MCF 10A (cell line): ENCODE results near the gene SLC38A10. TPM values are rescaled to one million over a fixed set of nuclear protein-coding genes. Genes with fewer than 3 reads are reported as not detected.

Experiments used
- BruUV-seq: library from RNA; stranded (reverse); fragments of 400-500 nt; replicated peaks from 2 replicates; lab custom pipeline; 2021; lab: Mats Ljungman, UMichigan
- CTCF ChIA-PET: fragments of 300-600 bp; sonication (Branson Sonifier 250); formaldehyde crosslinking; extraction: SDS; loops from one replicate; lab custom pipeline; 2021; ENCODE audit warnings: antibody characterized with exemption, inconsistent platforms; lab: Yijun Ruan, JAX
- POLR2A ChIA-PET: fragments of 300-600, 350-650 bp; sonication (Branson Sonifier 250); formaldehyde crosslinking; extraction: SDS; loops from one replicate; lab custom pipeline; 2020; ENCODE audit warnings: antibody characterized with exemption, inconsistent platforms; lab: Yijun Ruan, JAX
- DNase-seq: peaks from one replicate; pipeline ENCODE4 v3.0.0-alpha.2; 2018; ENCODE audit not compliant: unreplicated experiment
- H3K27ac Mint-ChIP-seq: one replicate; pipeline ENCODE4 v1.8.0; 2022; ENCODE audit warnings: mild to moderate bottlenecking, low read depth, mixed read lengths; ENCODE audit not compliant: unreplicated experiment
- H3K27me3 Mint-ChIP-seq: one replicate; pipeline ENCODE4 v1.8.0; 2022; ENCODE audit warnings: mixed read lengths; ENCODE audit not compliant: insufficient read depth, unreplicated experiment
- H3K36me3 Mint-ChIP-seq: one replicate; pipeline ENCODE4 v1.8.0; 2022; ENCODE audit warnings: mild to moderate bottlenecking, moderate library complexity, mixed read lengths; ENCODE audit not compliant: insufficient read depth, unreplicated experiment
- H3K4me1 Mint-ChIP-seq: one replicate; pipeline ENCODE4 v1.8.0; 2022; ENCODE audit warnings: mixed read lengths; ENCODE audit not compliant: insufficient read depth, unreplicated experiment
- H3K4me3 Mint-ChIP-seq: one replicate; pipeline ENCODE4 v1.8.0; 2022; ENCODE audit warnings: mild to moderate bottlenecking, moderate library complexity, mixed read lengths; ENCODE audit not compliant: unreplicated experiment
- H3K9me3 Mint-ChIP-seq: one replicate; pipeline ENCODE4 v1.8.0; 2022; ENCODE audit warnings: mixed read lengths; ENCODE audit not compliant: unreplicated experiment
- CTCF ChIP-seq: fragments of 200-600 bp; IDR thresholded peaks from one replicate; pipeline ENCODE4 v1.8.0; 2022; ENCODE audit warnings: antibody characterized with exemption, mild to moderate bottlenecking; ENCODE audit not compliant: unreplicated experiment
- intact Hi-C: fragments of 100-400 bp; cut with micrococcal nuclease; formaldehyde crosslinking; loops from 2 replicates; pipeline ENCODE4 v1.14.1; 2022
- total RNA-seq: library from RNA; stranded (reverse); gene quantifications from 2 replicates; pipeline ENCODE4 v1.2.3, GENCODE V29; 2022

SLC38A10 gene
- total RNA-seq, 1 experiment from 2014 or later: 98.2 TPM

- POLR2A ChIA-PET: interaction anchor here (0.6 kb wide), 1 partner anchor 170 kb away, joined by 3 read pairs; no protein-coding TSS in a partner anchor
- Mint-ChIP-seq H3K4me3 (no peak overlapping the region), H3K4me1 (peaks cover 11% of the 10 kb centered on the region), H3K27ac (peak overlapping the region; percentile 57), H3K9me3 (no peaks in the 10 kb centered on the region), H3K36me3 (peaks cover 19% of the 10 kb centered on the region), H3K27me3 (no peaks in the 10 kb centered on the region)
- no peak for DNase-seq
- intact Hi-C loops: no loop called here
- CTCF ChIA-PET: no interaction called here
- TF ChIP-seq CTCF: no peak
- no TSS peak for BruUV-seq
Observed at GRCh38 chr17:81338274-81339190, 43.4 kb upstream of the SLC38A10 start.

- no peak for TF ChIP-seq CTCF
- POLR2A ChIA-PET: no interaction called here
Observed at GRCh38 chr17:81337476-81337879, 42.4 kb upstream of the SLC38A10 start.

GRCh38 chr17:81336930-81337325, 41.8 kb upstream of the SLC38A10 start:
- no peak overlapping the region for H3K4me3 Mint-ChIP-seq
- CTCF ChIA-PET: no interaction called here
- no peak for TF ChIP-seq CTCF
- H3K27ac Mint-ChIP-seq: no peak overlapping the region
- no TSS peak for BruUV-seq
- no peaks in the 10 kb centered on the region for H3K9me3 Mint-ChIP-seq
- no peaks in the 10 kb centered on the region for H3K27me3 Mint-ChIP-seq
- H3K36me3 Mint-ChIP-seq: peaks cover 13% of the 10 kb centered on the region
- no peak for DNase-seq
- POLR2A ChIA-PET: no interaction called here
- intact Hi-C loops: no loop called here
- H3K4me1 Mint-ChIP-seq: peaks cover 5% of the 10 kb centered on the region

More at GRCh38 chr17:81337476-81337879, 42.4 kb upstream of the SLC38A10 start:
- Mint-ChIP-seq H3K27me3 (no peaks in the 10 kb centered on the region), H3K27ac (no peak overlapping the region), H3K36me3 (peaks cover 13% of the 10 kb centered on the region), H3K9me3 (no peaks in the 10 kb centered on the region), H3K4me1 (peaks cover 9% of the 10 kb centered on the region), H3K4me3 (no peak overlapping the region)
- CTCF ChIA-PET: no interaction called here
- no peak for DNase-seq
- intact Hi-C loops: no loop called here
- no TSS peak for BruUV-seq

GRCh38 chr17:81336296-81336929, 41.3 kb upstream of the SLC38A10 start:
- Mint-ChIP-seq H3K27me3 (no peaks in the 10 kb centered on the region), H3K36me3 (peaks cover 13% of the 10 kb centered on the region), H3K4me1 (peaks cover 5% of the 10 kb centered on the region), H3K4me3 (no peak overlapping the region), H3K27ac (no peak overlapping the region), H3K9me3 (no peaks in the 10 kb centered on the region)
- ChIA-PET POLR2A (interaction anchor here (1.4 kb wide), 1 partner anchor 41 kb away, joined by 3 read pairs; the partner anchor contains the start of gene SLC38A10), CTCF (interaction anchor here (0.6 to 1.6 kb wide), 3 partner anchors 62 to 280 kb away, joined by 3 to 5 read pairs (median 3); no protein-coding TSS in a partner anchor)
- BruUV-seq: no TSS peak
- intact Hi-C loops: no loop called here
- no peak for TF ChIP-seq CTCF
- no peak for DNase-seq
